GM23338 (cell line): Measurements from ENCODE around the gene WDR70. TPM values are rescaled to one million over a fixed set of nuclear protein-coding genes. Genes with fewer than 3 reads are reported as not detected.

Source experiments
- ATAC-seq: fragments of 200-7000 bp; cut with Tn5 transposase; 3 replicates; pipeline ENCODE4 v1.9.1; 2020
- DNase-seq: peaks from one replicate; pipeline ENCODE4 v3.0.0-alpha.2; 2015; ENCODE audit warnings: low spot score
- H2AFZ ChIP-seq: fragments of 200-600 bp; sonication (generic); 2 replicates; pipeline ENCODE4 v1.8.0; 2016; ENCODE audit warnings: antibody characterized with exemption, mild to moderate bottlenecking, moderate library complexity
- H3F3A ChIP-seq: fragments of 200-600 bp; sonication (generic); replicated peaks from 2 replicates; pipeline ENCODE4 v1.8.0; 2017; ENCODE audit warnings: antibody characterized with exemption, mixed run types, low read depth
- H3K27ac ChIP-seq: fragments of 200-600 bp; sonication (generic); 2 replicates; pipeline ENCODE4 v1.6.1; 2016; ENCODE audit warnings: low read depth
- H3K27me3 ChIP-seq: fragments of 200-600 bp; sonication (generic); 2 replicates; pipeline ENCODE4 v1.8.0; 2016; ENCODE audit warnings: mild to moderate bottlenecking, mixed run types, moderate library complexity; ENCODE audit not compliant: insufficient read depth
- H3K36me3 ChIP-seq: fragments of 200-600 bp; sonication (generic); 2 replicates; pipeline ENCODE4 v1.8.0; 2016; ENCODE audit warnings: mild to moderate bottlenecking; ENCODE audit not compliant: insufficient read depth
- H3K4me1 ChIP-seq: fragments of 200-600 bp; sonication (generic); 2 replicates; pipeline ENCODE4 v1.8.0; 2016; ENCODE audit warnings: mild to moderate bottlenecking, moderate library complexity; ENCODE audit not compliant: insufficient read depth
- H3K4me2 ChIP-seq: fragments of 200-600 bp; sonication (generic); 2 replicates; pipeline ENCODE4 v1.7.1; 2017; ENCODE audit warnings: mixed run types
- H3K4me3 ChIP-seq: fragments of 200-600 bp; sonication (generic); 2 replicates; pipeline ENCODE4 v1.6.1; 2016; ENCODE audit warnings: mixed run types
- H3K79me2 ChIP-seq: fragments of 200-600 bp; sonication (generic); replicated peaks from 2 replicates; pipeline ENCODE4 v1.8.0; 2017; ENCODE audit warnings: mild to moderate bottlenecking; ENCODE audit not compliant: insufficient read depth
- H3K9me2 ChIP-seq: fragments of 200-600 bp; sonication (generic); 2 replicates; pipeline ENCODE4 v1.8.0; 2017; ENCODE audit not compliant: insufficient read depth
- H4K20me1 ChIP-seq: fragments of 200-600 bp; sonication (generic); replicated peaks from 2 replicates; pipeline ENCODE4 v1.8.0; 2017; ENCODE audit warnings: mild to moderate bottlenecking; ENCODE audit not compliant: insufficient read depth
- H3K27ac Mint-ChIP-seq: 2 replicates; pipeline ENCODE4 v1.8.0; 2020; ENCODE audit warnings: inconsistent platforms, mild to moderate bottlenecking, moderate library complexity, mixed read lengths
- H3K27me3 Mint-ChIP-seq: 3 replicates; pipeline ENCODE4 v1.8.0; 2022; ENCODE audit warnings: low read depth, mild to moderate bottlenecking, moderate library complexity, mixed read lengths, inconsistent platforms; ENCODE audit not compliant: insufficient read depth, poor library complexity
- H3K36me3 Mint-ChIP-seq: 3 replicates; pipeline ENCODE4 v1.8.0; 2021; ENCODE audit warnings: low read depth, mild to moderate bottlenecking, inconsistent platforms, moderate library complexity, mixed read lengths
- H3K4me1 Mint-ChIP-seq: 3 replicates; pipeline ENCODE4 v1.8.0; 2020; ENCODE audit warnings: mild to moderate bottlenecking, inconsistent platforms, mixed read lengths
- H3K4me3 Mint-ChIP-seq: 3 replicates; pipeline ENCODE4 v1.8.0; 2021; ENCODE audit warnings: moderate library complexity, mild to moderate bottlenecking, inconsistent platforms, mixed read lengths
- H3K9me3 Mint-ChIP-seq: 3 replicates; pipeline ENCODE4 v1.8.0; 2020; ENCODE audit warnings: moderate library complexity, mild to moderate bottlenecking, inconsistent platforms, mixed read lengths
- EZH2phosphoT487 ChIP-seq: fragments of 200-600 bp; sonication (generic); IDR thresholded peaks from one replicate; pipeline ENCODE4 v1.8.1; 2018; ENCODE audit warnings: antibody characterized with exemption; ENCODE audit not compliant: unreplicated experiment
- JUNB ChIP-seq: IDR thresholded peaks from one replicate; pipeline ENCODE4 v1.6.1; 2016; ENCODE audit warnings: antibody characterized with exemption; ENCODE audit not compliant: unreplicated experiment
- NANOG ChIP-seq: IDR thresholded peaks from 2 replicates; pipeline ENCODE4 v1.6.1; 2016; ENCODE audit warnings: antibody characterized with exemption, borderline replicate concordance
- ZNF331 ChIP-seq: fragments of 250-450 bp; sonication (Bioruptor Pico); IDR thresholded peaks from 2 replicates; pipeline ENCODE4 v1.5.0; 2020; ENCODE audit warnings: low read depth, mild to moderate bottlenecking, moderate library complexity
- polyA plus RNA-seq: library from polyadenylated mRNA; unstranded; fragments of >200 nt; fragmentation: Nextera tagmentation; extraction: Ambion mirVana; gene quantifications from 2 replicates; pipeline ENCODE4 v1.2.1, GENCODE V29; 2016
- total RNA-seq: library from RNA; depleted of rRNA; stranded (reverse); fragments of >200 nt; shearing (Covaris generic); gene quantifications from 2 replicates; pipeline ENCODE4 v1.2.3, GENCODE V29; 2014
- TF ChIP-seq, protein P1 (sequence below): IDR thresholded peaks from one replicate; pipeline ENCODE4 v1.6.1; 2018; ENCODE audit warnings: antibody characterized with exemption; ENCODE audit not compliant: unreplicated experiment
- TF ChIP-seq, protein P2 (sequence below), 2 experiments: fragments of 200-600 bp in 1 of 2; sonication (generic) in 1 of 2; conservative IDR thresholded peaks; 2 replicates each; pipeline versions ENCODE4 v1.5.1 to v1.6.1; 2016 to 2017; ENCODE audit warnings: antibody characterized with exemption in 2 of 2, low read depth in 2 of 2, mild to moderate bottlenecking in 2 of 2, moderate library complexity in 1 of 2
- TF ChIP-seq, protein P3 (sequence below): fragments of 250-450 bp; sonication (Bioruptor Pico); IDR thresholded peaks from 2 replicates; pipeline ENCODE4 v1.5.0; 2020; ENCODE audit warnings: mild to moderate bottlenecking, moderate library complexity
- TF ChIP-seq, protein P4 (sequence below): IDR thresholded peaks from 2 replicates; pipeline ENCODE4 v1.6.1; 2016; ENCODE audit warnings: antibody characterized with exemption

Gene WDR70
- total and polyA plus RNA-seq, 2 experiments from 2014 or later, result 34.9 to 86.7 TPM

DNA sequence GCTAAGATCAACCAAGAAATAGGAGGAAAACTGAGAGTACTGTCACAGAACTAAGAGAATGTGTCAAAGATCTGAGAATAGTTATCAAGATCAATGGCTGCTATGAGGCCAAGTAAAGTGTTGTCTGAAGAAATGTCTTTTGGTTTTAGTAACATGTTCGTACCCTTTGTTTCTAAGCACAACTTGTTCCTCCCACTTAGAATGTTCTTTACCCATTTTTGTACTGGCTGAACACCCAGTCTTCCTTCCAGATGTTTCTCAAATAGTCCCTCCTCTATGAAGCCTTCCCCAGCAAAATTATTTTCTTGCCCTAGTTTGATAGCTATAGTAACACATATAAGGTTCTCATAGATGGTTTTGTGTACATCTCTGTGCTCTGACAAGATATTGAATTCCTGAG lies 191.5 kb downstream of the WDR70 start (continued):
- TF ChIP-seq, protein P1, sequence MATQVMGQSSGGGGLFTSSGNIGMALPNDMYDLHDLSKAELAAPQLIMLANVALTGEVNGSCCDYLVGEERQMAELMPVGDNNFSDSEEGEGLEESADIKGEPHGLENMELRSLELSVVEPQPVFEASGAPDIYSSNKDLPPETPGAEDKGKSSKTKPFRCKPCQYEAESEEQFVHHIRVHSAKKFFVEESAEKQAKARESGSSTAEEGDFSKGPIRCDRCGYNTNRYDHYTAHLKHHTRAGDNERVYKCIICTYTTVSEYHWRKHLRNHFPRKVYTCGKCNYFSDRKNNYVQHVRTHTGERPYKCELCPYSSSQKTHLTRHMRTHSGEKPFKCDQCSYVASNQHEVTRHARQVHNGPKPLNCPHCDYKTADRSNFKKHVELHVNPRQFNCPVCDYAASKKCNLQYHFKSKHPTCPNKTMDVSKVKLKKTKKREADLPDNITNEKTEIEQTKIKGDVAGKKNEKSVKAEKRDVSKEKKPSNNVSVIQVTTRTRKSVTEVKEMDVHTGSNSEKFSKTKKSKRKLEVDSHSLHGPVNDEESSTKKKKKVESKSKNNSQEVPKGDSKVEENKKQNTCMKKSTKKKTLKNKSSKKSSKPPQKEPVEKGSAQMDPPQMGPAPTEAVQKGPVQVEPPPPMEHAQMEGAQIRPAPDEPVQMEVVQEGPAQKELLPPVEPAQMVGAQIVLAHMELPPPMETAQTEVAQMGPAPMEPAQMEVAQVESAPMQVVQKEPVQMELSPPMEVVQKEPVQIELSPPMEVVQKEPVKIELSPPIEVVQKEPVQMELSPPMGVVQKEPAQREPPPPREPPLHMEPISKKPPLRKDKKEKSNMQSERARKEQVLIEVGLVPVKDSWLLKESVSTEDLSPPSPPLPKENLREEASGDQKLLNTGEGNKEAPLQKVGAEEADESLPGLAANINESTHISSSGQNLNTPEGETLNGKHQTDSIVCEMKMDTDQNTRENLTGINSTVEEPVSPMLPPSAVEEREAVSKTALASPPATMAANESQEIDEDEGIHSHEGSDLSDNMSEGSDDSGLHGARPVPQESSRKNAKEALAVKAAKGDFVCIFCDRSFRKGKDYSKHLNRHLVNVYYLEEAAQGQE, result no peak
- TF ChIP-seq EZH2phosphoT487 (no peak), JUNB (no peak)

DNA sequence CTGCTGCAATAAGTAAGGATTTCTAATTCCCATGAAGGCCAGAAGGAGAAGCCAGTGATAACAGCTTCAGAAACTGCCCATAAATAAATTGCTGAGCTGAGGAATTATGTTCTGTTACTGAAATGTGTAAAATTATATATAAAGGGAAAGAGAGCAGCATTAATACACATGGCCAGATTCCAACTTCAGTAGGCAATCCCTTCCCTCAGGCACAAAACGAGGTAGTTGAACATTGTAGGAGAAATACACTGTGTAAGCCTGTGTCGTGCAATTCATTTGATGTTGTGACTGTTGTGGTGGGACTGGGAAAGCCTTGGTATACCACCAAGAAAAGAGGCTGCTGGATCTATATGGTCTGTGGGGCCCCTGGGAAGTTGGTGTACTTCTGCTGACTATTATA lies 192.9 kb downstream of the WDR70 start:
- Mint-ChIP-seq H3K27me3 (no peaks in the 10 kb centered on the region), H3K9me3 (no peaks in the 10 kb centered on the region), H3K4me3 (no peak overlapping the region), H3K27ac (no peak overlapping the region), H3K4me1 (peaks cover 7% of the 10 kb centered on the region; the same call in 2 of the 3 replicates), H3K36me3 (no peaks in the 10 kb centered on the region)
- Histone ChIP-seq H3K4me3 (no peak overlapping the region), H3K27ac (no peak overlapping the region), H3F3A (no peaks in the 10 kb centered on the region), H3K79me2 (no peaks in the 10 kb centered on the region), H3K4me2 (no peak overlapping the region), H3K4me1 (no peaks in the 10 kb centered on the region; the same call in 1 of the 2 replicates), H4K20me1 (no peaks in the 10 kb centered on the region), H3K9me2 (peaks cover 14% of the 10 kb centered on the region; the same call in 1 of the 2 replicates), H2AFZ (no peak overlapping the region), H3K36me3 (no peaks in the 10 kb centered on the region), H3K27me3 (no peaks in the 10 kb centered on the region)
- ATAC-seq (no peak), DNase-seq (no peak)
- TF ChIP-seq, protein P2, sequence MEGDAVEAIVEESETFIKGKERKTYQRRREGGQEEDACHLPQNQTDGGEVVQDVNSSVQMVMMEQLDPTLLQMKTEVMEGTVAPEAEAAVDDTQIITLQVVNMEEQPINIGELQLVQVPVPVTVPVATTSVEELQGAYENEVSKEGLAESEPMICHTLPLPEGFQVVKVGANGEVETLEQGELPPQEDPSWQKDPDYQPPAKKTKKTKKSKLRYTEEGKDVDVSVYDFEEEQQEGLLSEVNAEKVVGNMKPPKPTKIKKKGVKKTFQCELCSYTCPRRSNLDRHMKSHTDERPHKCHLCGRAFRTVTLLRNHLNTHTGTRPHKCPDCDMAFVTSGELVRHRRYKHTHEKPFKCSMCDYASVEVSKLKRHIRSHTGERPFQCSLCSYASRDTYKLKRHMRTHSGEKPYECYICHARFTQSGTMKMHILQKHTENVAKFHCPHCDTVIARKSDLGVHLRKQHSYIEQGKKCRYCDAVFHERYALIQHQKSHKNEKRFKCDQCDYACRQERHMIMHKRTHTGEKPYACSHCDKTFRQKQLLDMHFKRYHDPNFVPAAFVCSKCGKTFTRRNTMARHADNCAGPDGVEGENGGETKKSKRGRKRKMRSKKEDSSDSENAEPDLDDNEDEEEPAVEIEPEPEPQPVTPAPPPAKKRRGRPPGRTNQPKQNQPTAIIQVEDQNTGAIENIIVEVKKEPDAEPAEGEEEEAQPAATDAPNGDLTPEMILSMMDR (conservative IDR thresholded peaks at IDR 0.05; ENCODE audit: low read depth in 2 of 2), result no peak
- TF ChIP-seq, protein P3, sequence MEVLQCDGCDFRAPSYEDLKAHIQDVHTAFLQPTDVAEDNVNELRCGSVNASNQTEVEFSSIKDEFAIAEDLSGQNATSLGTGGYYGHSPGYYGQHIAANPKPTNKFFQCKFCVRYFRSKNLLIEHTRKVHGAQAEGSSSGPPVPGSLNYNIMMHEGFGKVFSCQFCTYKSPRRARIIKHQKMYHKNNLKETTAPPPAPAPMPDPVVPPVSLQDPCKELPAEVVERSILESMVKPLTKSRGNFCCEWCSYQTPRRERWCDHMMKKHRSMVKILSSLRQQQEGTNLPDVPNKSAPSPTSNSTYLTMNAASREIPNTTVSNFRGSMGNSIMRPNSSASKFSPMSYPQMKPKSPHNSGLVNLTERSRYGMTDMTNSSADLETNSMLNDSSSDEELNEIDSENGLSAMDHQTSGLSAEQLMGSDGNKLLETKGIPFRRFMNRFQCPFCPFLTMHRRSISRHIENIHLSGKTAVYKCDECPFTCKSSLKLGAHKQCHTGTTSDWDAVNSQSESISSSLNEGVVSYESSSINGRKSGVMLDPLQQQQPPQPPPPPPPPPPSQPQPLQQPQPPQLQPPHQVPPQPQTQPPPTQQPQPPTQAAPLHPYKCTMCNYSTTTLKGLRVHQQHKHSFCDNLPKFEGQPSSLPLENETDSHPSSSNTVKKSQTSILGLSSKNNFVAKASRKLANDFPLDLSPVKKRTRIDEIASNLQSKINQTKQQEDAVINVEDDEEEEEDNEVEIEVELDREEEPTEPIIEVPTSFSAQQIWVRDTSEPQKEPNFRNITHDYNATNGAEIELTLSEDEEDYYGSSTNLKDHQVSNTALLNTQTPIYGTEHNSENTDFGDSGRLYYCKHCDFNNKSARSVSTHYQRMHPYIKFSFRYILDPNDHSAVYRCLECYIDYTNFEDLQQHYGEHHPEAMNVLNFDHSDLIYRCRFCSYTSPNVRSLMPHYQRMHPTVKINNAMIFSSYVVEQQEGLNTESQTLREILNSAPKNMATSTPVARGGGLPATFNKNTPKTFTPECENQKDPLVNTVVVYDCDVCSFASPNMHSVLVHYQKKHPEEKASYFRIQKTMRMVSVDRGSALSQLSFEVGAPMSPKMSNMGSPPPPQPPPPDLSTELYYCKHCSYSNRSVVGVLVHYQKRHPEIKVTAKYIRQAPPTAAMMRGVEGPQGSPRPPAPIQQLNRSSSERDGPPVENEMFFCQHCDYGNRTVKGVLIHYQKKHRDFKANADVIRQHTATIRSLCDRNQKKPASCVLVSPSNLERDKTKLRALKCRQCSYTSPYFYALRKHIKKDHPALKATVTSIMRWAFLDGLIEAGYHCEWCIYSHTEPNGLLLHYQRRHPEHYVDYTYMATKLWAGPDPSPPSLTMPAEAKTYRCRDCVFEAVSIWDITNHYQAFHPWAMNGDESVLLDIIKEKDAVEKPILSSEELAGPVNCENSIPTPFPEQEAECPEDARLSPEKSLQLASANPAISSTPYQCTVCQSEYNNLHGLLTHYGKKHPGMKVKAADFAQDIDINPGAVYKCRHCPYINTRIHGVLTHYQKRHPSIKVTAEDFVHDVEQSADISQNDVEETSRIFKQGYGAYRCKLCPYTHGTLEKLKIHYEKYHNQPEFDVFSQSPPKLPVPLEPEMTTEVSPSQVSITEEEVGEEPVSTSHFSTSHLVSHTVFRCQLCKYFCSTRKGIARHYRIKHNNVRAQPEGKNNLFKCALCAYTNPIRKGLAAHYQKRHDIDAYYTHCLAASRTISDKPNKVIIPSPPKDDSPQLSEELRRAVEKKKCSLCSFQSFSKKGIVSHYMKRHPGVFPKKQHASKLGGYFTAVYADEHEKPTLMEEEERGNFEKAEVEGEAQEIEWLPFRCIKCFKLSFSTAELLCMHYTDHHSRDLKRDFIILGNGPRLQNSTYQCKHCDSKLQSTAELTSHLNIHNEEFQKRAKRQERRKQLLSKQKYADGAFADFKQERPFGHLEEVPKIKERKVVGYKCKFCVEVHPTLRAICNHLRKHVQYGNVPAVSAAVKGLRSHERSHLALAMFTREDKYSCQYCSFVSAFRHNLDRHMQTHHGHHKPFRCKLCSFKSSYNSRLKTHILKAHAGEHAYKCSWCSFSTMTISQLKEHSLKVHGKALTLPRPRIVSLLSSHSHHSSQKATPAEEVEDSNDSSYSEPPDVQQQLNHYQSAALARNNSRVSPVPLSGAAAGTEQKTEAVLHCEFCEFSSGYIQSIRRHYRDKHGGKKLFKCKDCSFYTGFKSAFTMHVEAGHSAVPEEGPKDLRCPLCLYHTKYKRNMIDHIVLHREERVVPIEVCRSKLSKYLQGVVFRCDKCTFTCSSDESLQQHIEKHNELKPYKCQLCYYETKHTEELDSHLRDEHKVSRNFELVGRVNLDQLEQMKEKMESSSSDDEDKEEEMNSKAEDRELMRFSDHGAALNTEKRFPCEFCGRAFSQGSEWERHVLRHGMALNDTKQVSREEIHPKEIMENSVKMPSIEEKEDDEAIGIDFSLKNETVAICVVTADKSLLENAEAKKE, result no peak
- TF ChIP-seq, protein P1, result no peak
- TF ChIP-seq EZH2phosphoT487, result no peak
- TF ChIP-seq, protein P4, sequence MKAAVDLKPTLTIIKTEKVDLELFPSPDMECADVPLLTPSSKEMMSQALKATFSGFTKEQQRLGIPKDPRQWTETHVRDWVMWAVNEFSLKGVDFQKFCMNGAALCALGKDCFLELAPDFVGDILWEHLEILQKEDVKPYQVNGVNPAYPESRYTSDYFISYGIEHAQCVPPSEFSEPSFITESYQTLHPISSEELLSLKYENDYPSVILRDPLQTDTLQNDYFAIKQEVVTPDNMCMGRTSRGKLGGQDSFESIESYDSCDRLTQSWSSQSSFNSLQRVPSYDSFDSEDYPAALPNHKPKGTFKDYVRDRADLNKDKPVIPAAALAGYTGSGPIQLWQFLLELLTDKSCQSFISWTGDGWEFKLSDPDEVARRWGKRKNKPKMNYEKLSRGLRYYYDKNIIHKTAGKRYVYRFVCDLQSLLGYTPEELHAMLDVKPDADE, result no peak
- no peak for TF ChIP-seq NANOG
- TF ChIP-seq ZNF331 (CRISPR knock-in tag), result no peak
